Kidney (tissue), 14 donors: ENCODE measurements around the gene PDSS2. TPM values are rescaled to one million over a fixed set of nuclear protein-coding genes. Genes with fewer than 3 reads are reported as not detected.

Experiments used
- DNase-seq, 5 donors: peaks; one replicate each; pipeline ENCODE4 v3.0.0-alpha.2; 2013 to 2020
- FAIRE-seq: peaks from 2 replicates; lab custom pipeline; 2012; peaks lifted over from hg19 to GRCh38; lab: Jason Lieb, UNC
- H3K27ac ChIP-seq, 2 donors: one replicate each; pipeline ENCODE4 v1.7.0; 2013; ENCODE audit warnings: low read depth in 2 of 2, low read length in 2 of 2, inconsistent platforms in 1 of 2
- H3K27me3 ChIP-seq: one replicate; pipeline ENCODE4 v1.7.1; 2013; ENCODE audit warnings: low read length, inconsistent platforms; ENCODE audit not compliant: control insufficient read depth, insufficient read depth
- H3K36me3 ChIP-seq, 3 donors: one replicate each; pipeline versions ENCODE4 v1.7.0 to v1.7.1; 2013; ENCODE audit warnings: low read length in 3 of 3, control low read depth in 1 of 3, inconsistent platforms in 1 of 3; ENCODE audit not compliant: insufficient read depth in 3 of 3, control insufficient read depth in 2 of 3
- H3K4me1 ChIP-seq, 3 donors: one replicate each; pipeline versions ENCODE4 v1.7.0 to v1.7.1; 2013; ENCODE audit warnings: low read length in 3 of 3, inconsistent platforms in 1 of 3, low read depth in 1 of 3; ENCODE audit not compliant: control insufficient read depth in 2 of 3, insufficient read depth in 2 of 3
- H3K4me3 ChIP-seq, 3 donors: one replicate each; pipeline versions ENCODE4 v1.7.0 to v1.8.1; 2013; ENCODE audit warnings: low read length in 3 of 3, control low read depth in 1 of 3, inconsistent platforms in 1 of 3
- H3K9ac ChIP-seq, 3 donors: one replicate each; pipeline versions ENCODE4 v1.7.0 to v1.7.1; 2013; ENCODE audit warnings: low read length in 3 of 3, control low read depth in 1 of 3, inconsistent platforms in 1 of 3
- H3K9me3 ChIP-seq, 3 donors: one replicate each; pipeline versions ENCODE4 v1.7.0 to v1.7.1; 2013; ENCODE audit warnings: low read length in 3 of 3, control low read depth in 1 of 3, inconsistent platforms in 1 of 3; ENCODE audit not compliant: control insufficient read depth in 2 of 3, insufficient read depth in 1 of 3
- intact Hi-C: fragments of 100-400 bp; cut with DNase I; formaldehyde crosslinking; loops from one replicate; pipeline ENCODE4 v1.11.1; 2022
- polyA plus RNA-seq: library from polyadenylated mRNA; stranded (reverse); fragments of 350-450 nt; fragmentation: Illumina TruSeq; extraction: RNeasy Lipid Tissue Mini Kit (QIAGEN cat#74804); gene quantifications from one replicate; pipeline ENCODE4 v1.2.3, GENCODE V29; 2014; ENCODE audit warnings: low read depth, low replicate concordance; ENCODE audit not compliant: insufficient read depth
- total RNA-seq: library from RNA; stranded (reverse); fragmentation: NEBNext Ultra II Directional; extraction: Animal tissue kit (Norgen Biotek cat#: 25700); gene quantifications from one replicate; pipeline ENCODE4 v1.2.1, GENCODE V29; 2021
- TF ChIP-seq, protein P1 (sequence below): IDR thresholded peaks from 3 replicates; pipeline ENCODE4 v1.5.1; 2012; ENCODE audit warnings: mild to moderate bottlenecking, moderate library complexity, borderline replicate concordance; ENCODE audit not compliant: insufficient read depth; ENCODE audit errors: extremely low read depth
- donor health status: control.
- donor health status: control.
- donor health status: control.
- donor health status: control.
- donor health status: control.
- donor health status: DM: yes; HTN: yes; CAD: no.
- donor health status: Normal renal cell carcinoma (clear cell type).

Gene PDSS2
- total and polyA plus RNA-seq, 2 donors from 2014 or later, result 16.4 to 20.7 TPM

DNA sequence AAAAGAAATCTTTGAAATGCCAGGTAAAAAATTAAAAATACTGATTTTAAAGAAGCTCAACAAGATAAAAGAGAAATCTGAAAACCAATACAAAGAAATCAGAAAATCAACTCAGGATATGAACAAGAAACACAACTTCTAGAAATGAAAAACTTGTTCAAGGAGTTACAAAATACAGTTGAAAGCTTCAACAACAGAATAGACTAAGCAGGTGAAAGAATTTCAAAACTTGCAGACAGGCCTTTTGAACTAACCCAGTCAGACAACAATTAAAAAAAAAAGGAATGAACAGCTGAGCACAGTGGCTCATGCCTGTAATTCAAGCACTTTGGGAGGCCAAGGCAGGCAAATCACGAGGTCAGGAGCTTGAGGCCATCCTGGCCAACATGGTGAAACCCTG is 57.8 kb downstream of the PDSS2 start:
- intact Hi-C loops, result no loop called here
- TF ChIP-seq, protein P1, sequence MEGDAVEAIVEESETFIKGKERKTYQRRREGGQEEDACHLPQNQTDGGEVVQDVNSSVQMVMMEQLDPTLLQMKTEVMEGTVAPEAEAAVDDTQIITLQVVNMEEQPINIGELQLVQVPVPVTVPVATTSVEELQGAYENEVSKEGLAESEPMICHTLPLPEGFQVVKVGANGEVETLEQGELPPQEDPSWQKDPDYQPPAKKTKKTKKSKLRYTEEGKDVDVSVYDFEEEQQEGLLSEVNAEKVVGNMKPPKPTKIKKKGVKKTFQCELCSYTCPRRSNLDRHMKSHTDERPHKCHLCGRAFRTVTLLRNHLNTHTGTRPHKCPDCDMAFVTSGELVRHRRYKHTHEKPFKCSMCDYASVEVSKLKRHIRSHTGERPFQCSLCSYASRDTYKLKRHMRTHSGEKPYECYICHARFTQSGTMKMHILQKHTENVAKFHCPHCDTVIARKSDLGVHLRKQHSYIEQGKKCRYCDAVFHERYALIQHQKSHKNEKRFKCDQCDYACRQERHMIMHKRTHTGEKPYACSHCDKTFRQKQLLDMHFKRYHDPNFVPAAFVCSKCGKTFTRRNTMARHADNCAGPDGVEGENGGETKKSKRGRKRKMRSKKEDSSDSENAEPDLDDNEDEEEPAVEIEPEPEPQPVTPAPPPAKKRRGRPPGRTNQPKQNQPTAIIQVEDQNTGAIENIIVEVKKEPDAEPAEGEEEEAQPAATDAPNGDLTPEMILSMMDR, result no peak
- no peak for DNase-seq

DNA sequence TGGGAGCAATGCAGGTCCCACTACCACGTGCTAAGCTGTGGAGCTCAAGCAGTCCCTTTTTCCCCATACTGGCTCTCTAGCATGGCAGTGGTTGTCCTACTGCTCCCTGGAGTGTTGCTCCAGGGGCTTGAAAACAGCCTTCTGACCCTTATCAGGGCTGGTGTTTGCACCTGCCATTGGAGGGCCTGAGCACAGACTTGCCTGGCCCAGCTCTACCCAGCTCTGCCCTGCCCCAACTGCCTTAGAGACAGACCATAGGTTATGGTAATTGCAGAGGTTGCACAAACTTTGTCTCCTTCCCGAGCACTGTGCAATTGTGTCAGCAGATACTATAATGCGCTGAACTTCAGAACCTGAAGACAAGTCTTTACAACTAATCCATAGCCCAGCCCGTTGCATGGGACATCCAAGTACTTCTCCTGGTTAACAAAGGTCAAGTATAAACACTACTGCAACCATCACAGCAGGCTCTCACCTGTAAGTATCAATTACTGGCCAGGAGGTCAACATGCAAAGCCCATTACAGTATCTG is 58.7 kb downstream of the PDSS2 start:
- Histone ChIP-seq H3K9me3 (peaks cover 0 to 5% (median 0%) of the 10 kb centered on the region in 3 donors), H3K9ac (no peak overlapping the region), H3K36me3 (no peaks in the 10 kb centered on the region), H3K4me3 (no peak overlapping the region), H3K27ac (no peak overlapping the region), H3K4me1 (no peaks in the 10 kb centered on the region), H3K27me3 (no peaks in the 10 kb centered on the region)
- TF ChIP-seq, protein P1, result no peak
- DNase-seq (no peak), FAIRE-seq (no peak)
- intact Hi-C loops, result no loop called here

More for the DNA sequence above, 57.8 kb downstream of the PDSS2 start:
- no peaks in the 10 kb centered on the region for H3K27me3 ChIP-seq
- no peak for FAIRE-seq
- no peaks in the 10 kb centered on the region for H3K4me1 ChIP-seq
- H3K27ac ChIP-seq, result no peak overlapping the region
- no peaks in the 10 kb centered on the region for H3K36me3 ChIP-seq
- H3K9ac ChIP-seq, result no peak overlapping the region
- H3K9me3 ChIP-seq, result peaks cover 0 to 5% (median 0%) of the 10 kb centered on the region in 3 donors
- H3K4me3 ChIP-seq, result no peak overlapping the region

- Histone ChIP-seq H3K9me3 (peaks cover 0 to 3% (median 0%) of the 10 kb centered on the region in 3 donors), H3K27ac (no peak overlapping the region), H3K36me3 (no peaks in the 10 kb centered on the region), H3K27me3 (no peaks in the 10 kb centered on the region), H3K4me1 (no peaks in the 10 kb centered on the region), H3K4me3 (no peak overlapping the region), H3K9ac (no peak overlapping the region)
- FAIRE-seq (no peak), DNase-seq (peak in 1 of 5 donors; percentile 28)
- intact Hi-C loops, result no loop called here
- TF ChIP-seq, protein P1, result no peak
Observed at GRCh38 chr6:107399935-107400334, 59.4 kb downstream of the PDSS2 start.

DNA sequence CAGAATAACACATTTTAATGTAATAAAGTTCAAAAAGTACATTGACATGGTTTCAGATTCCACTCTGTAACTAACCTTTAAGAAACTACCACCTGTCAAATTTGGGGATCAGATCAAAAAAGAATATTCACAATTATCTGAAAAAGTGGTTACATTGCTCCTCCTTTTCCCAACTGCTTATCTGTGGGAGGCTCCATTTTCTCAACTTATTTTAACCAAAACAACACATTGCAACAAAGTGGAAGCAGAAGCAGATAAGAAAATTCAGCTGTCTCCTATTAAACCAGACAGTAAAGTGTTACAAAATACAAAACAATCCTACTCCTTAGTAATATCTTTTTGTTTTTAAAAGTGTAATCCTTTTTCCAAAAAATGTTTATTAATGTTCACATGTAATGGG is 61.4 kb downstream of the PDSS2 start:
- DNase-seq, result no peak
- intact Hi-C loops, result no loop called here
- no peaks in the 10 kb centered on the region for H3K27me3 ChIP-seq
- H3K27ac ChIP-seq, result no peak overlapping the region
- H3K9me3 ChIP-seq, result peaks cover 0 to 3% (median 0%) of the 10 kb centered on the region in 3 donors
- no peaks in the 10 kb centered on the region for H3K36me3 ChIP-seq
- no peaks in the 10 kb centered on the region for H3K4me1 ChIP-seq
- no peak overlapping the region for H3K4me3 ChIP-seq
- H3K9ac ChIP-seq, result no peak overlapping the region
- FAIRE-seq, result no peak
- TF ChIP-seq, protein P1, result no peak
